SK-N-SH treated with all-trans-retinoic acid at 6 μM for 48 hours (cell line): ENCODE measurements around the gene ANKS3.

Source experiments
- ATAC-seq: fragments of 200-7000 bp; cut with Tn5 transposase; 3 replicates; pipeline ENCODE4 v1.9.1; 2020; ENCODE audit warnings: mild to moderate bottlenecking, moderate library complexity
- BACH2 ChIP-seq: fragments of 250-450 bp; sonication (Bioruptor Pico); IDR thresholded peaks from 2 replicates; pipeline ENCODE4 v1.9.0; 2021; ENCODE audit warnings: mild to moderate bottlenecking, borderline replicate concordance
- CREB5 ChIP-seq: fragments of 250-450 bp; sonication (Bioruptor Pico); IDR thresholded peaks from 2 replicates; pipeline ENCODE4 v1.5.1; 2020; ENCODE audit warnings: low read depth, mild to moderate bottlenecking, moderate library complexity
- CSDC2 ChIP-seq: fragments of 250-450 bp; sonication (Bioruptor Pico); IDR thresholded peaks from 2 replicates; pipeline ENCODE4 v1.5.0; 2020; ENCODE audit warnings: mild to moderate bottlenecking, moderate library complexity
- CSRNP3 ChIP-seq: fragments of 250-450 bp; sonication (Bioruptor Pico); IDR thresholded peaks from 2 replicates; pipeline ENCODE4 v1.5.1; 2021; ENCODE audit warnings: mild to moderate bottlenecking, moderate library complexity
- GLIS3 ChIP-seq: fragments of 250-450 bp; sonication (Bioruptor Pico); IDR thresholded peaks from 2 replicates; pipeline ENCODE4 v1.5.0; 2020; ENCODE audit warnings: mild to moderate bottlenecking, moderate library complexity
- ISL1 ChIP-seq: fragments of 250-450 bp; sonication (Bioruptor Pico); IDR thresholded peaks from 2 replicates; pipeline ENCODE4 v2.1.2; 2022; ENCODE audit warnings: mild to moderate bottlenecking, moderate library complexity
- OSR1 ChIP-seq: fragments of 250-450 bp; sonication (Bioruptor Pico); IDR thresholded peaks from 2 replicates; pipeline ENCODE4 v1.8.0; 2022; ENCODE audit warnings: moderate library complexity, mild to moderate bottlenecking, inconsistent platforms
- PATZ1 ChIP-seq: fragments of 250-450 bp; sonication (Bioruptor Pico); IDR thresholded peaks from 2 replicates; pipeline ENCODE4 v1.8.0; 2020; ENCODE audit warnings: mild to moderate bottlenecking, moderate library complexity, borderline replicate concordance
- PPARA ChIP-seq: fragments of 250-450 bp; sonication (Bioruptor Pico); IDR thresholded peaks from 2 replicates; pipeline ENCODE4 v1.5.0; 2020; ENCODE audit warnings: mild to moderate bottlenecking, borderline replicate concordance
- RARB ChIP-seq: fragments of 250-450 bp; sonication (Bioruptor Pico); IDR thresholded peaks from 2 replicates; pipeline ENCODE4 v1.8.0; 2021; ENCODE audit warnings: mild to moderate bottlenecking, moderate library complexity
- SNAI2 ChIP-seq: fragments of 250-450 bp; sonication (Bioruptor Pico); IDR thresholded peaks from 2 replicates; pipeline ENCODE4 v1.5.0; 2020; ENCODE audit warnings: mild to moderate bottlenecking, moderate library complexity
- TCF4 ChIP-seq: fragments of 250-450 bp; sonication (Bioruptor Pico); IDR thresholded peaks from 2 replicates; pipeline ENCODE4 v1.8.0; 2021; ENCODE audit warnings: mild to moderate bottlenecking, moderate library complexity, borderline replicate concordance
- TOX ChIP-seq: fragments of 250-450 bp; sonication (Bioruptor Pico); IDR thresholded peaks from 2 replicates; pipeline ENCODE4 v1.8.0; 2021; ENCODE audit warnings: mild to moderate bottlenecking, moderate library complexity, borderline replicate concordance
- ZC3H10 ChIP-seq: fragments of 250-450 bp; sonication (Bioruptor Pico); IDR thresholded peaks from 2 replicates; pipeline ENCODE4 v1.5.1; 2021; ENCODE audit warnings: mild to moderate bottlenecking, moderate library complexity
- ZFP3 ChIP-seq: fragments of 250-450 bp; sonication (Bioruptor Pico); IDR thresholded peaks from 2 replicates; pipeline ENCODE4 v1.5.0; 2020; ENCODE audit warnings: mild to moderate bottlenecking, moderate library complexity
- ZFP30 ChIP-seq: fragments of 450-650 bp; formaldehyde crosslinking; IDR thresholded peaks from 2 replicates; pipeline ENCODE4 v1.5.0; 2022; ENCODE audit warnings: mild to moderate bottlenecking, moderate library complexity
- ZNF565 ChIP-seq: fragments of 450-650 bp; formaldehyde crosslinking; conservative IDR thresholded peaks from 2 replicates; pipeline ENCODE4 v1.5.0; 2020; ENCODE audit warnings: low read depth, mild to moderate bottlenecking, moderate library complexity
- ZNF70 ChIP-seq: fragments of 450-650 bp; formaldehyde crosslinking; IDR thresholded peaks from 2 replicates; pipeline ENCODE4 v1.5.0; 2020; ENCODE audit warnings: mild to moderate bottlenecking, moderate library complexity
- ZNF8 ChIP-seq: fragments of 450-650 bp; formaldehyde crosslinking; IDR thresholded peaks from 2 replicates; pipeline ENCODE4 v1.5.0; 2020; ENCODE audit warnings: mild to moderate bottlenecking, moderate library complexity
- TF ChIP-seq, protein P1 (sequence below): fragments of 250-450 bp; sonication (Bioruptor Pico); IDR thresholded peaks from 2 replicates; pipeline ENCODE4 v1.5.0; 2020; ENCODE audit warnings: mild to moderate bottlenecking, moderate library complexity
- TF ChIP-seq, protein P2 (sequence below): fragments of 250-450 bp; sonication (Bioruptor Pico); IDR thresholded peaks from 2 replicates; pipeline ENCODE4 v1.8.0; 2021; ENCODE audit warnings: low read depth, mild to moderate bottlenecking, moderate library complexity, borderline replicate concordance

The ANKS3 gene

DNA sequence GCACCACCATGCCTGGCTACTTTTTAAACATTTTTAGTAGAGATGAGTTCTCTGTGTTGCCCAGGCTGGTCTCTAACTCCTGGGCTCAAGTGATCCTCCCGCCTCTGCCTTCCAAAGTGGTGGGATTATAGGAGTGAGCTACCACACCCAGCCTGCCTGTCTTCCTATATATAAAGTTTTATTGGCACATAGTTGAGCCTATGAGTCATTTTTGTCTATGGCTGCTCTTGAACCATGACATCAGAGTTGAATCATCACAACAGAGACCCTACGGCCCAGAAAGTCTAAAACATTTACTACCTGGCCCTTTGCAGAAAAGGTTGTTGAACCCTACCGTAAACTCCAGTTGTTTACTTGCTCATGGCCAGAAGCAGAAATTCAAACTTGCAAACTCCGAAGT is 46.2 kb upstream of the ANKS3 start:
- no peak for ATAC-seq
- TF ChIP-seq ZNF565 (no peak), OSR1 (CRISPR knock-in tag) (no peak)

DNA sequence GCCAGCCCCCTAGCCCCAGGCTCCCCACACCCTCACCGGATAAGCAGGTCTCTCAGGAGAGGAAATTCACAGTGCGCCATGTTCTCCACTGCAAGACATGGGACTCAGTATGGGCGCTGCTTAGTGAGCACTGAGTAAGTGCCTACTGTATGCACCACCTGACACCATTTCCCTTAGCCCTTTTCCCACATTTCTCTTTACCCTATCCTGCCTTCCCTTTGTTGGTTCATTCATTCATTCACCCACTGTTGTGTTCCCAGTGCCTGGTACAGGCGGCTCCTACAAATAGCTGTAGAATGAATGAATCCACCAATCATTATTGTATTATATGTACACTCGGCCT is 44.0 kb upstream of the ANKS3 start:
- no peak for ATAC-seq
- TF ChIP-seq, protein P1, sequence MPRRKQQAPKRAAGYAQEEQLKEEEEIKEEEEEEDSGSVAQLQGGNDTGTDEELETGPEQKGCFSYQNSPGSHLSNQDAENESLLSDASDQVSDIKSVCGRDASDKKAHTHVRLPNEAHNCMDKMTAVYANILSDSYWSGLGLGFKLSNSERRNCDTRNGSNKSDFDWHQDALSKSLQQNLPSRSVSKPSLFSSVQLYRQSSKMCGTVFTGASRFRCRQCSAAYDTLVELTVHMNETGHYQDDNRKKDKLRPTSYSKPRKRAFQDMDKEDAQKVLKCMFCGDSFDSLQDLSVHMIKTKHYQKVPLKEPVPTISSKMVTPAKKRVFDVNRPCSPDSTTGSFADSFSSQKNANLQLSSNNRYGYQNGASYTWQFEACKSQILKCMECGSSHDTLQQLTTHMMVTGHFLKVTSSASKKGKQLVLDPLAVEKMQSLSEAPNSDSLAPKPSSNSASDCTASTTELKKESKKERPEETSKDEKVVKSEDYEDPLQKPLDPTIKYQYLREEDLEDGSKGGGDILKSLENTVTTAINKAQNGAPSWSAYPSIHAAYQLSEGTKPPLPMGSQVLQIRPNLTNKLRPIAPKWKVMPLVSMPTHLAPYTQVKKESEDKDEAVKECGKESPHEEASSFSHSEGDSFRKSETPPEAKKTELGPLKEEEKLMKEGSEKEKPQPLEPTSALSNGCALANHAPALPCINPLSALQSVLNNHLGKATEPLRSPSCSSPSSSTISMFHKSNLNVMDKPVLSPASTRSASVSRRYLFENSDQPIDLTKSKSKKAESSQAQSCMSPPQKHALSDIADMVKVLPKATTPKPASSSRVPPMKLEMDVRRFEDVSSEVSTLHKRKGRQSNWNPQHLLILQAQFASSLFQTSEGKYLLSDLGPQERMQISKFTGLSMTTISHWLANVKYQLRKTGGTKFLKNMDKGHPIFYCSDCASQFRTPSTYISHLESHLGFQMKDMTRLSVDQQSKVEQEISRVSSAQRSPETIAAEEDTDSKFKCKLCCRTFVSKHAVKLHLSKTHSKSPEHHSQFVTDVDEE (CRISPR knock-in tag): no peak
- TF ChIP-seq ZNF70 (no peak), CSRNP3 (CRISPR knock-in tag) (no peak), TCF4 (CRISPR knock-in tag) (no peak), SNAI2 (CRISPR knock-in tag) (no peak), ZFP3 (CRISPR knock-in tag) (no peak), BACH2 (no peak), CSDC2 (CRISPR knock-in tag) (no peak), ZFP30 (CRISPR knock-in tag) (no peak), ZC3H10 (CRISPR knock-in tag) (no peak), GLIS3 (CRISPR knock-in tag) (no peak), ZNF8 (no peak), OSR1 (CRISPR knock-in tag) (no peak), ZNF565 (no peak), TOX (CRISPR knock-in tag) (no peak), ISL1 (CRISPR knock-in tag) (no peak), RARB (CRISPR knock-in tag) (no peak), PPARA (no peak)
- TF ChIP-seq, protein P2, sequence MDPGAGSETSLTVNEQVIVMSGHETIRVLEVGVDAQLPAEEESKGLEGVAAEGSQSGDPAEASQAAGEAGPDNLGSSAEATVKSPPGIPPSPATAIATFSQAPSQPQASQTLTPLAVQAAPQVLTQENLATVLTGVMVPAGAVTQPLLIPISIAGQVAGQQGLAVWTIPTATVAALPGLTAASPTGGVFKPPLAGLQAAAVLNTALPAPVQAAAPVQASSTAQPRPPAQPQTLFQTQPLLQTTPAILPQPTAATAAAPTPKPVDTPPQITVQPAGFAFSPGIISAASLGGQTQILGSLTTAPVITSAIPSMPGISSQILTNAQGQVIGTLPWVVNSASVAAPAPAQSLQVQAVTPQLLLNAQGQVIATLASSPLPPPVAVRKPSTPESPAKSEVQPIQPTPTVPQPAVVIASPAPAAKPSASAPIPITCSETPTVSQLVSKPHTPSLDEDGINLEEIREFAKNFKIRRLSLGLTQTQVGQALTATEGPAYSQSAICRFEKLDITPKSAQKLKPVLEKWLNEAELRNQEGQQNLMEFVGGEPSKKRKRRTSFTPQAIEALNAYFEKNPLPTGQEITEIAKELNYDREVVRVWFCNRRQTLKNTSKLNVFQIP: no peak

DNA sequence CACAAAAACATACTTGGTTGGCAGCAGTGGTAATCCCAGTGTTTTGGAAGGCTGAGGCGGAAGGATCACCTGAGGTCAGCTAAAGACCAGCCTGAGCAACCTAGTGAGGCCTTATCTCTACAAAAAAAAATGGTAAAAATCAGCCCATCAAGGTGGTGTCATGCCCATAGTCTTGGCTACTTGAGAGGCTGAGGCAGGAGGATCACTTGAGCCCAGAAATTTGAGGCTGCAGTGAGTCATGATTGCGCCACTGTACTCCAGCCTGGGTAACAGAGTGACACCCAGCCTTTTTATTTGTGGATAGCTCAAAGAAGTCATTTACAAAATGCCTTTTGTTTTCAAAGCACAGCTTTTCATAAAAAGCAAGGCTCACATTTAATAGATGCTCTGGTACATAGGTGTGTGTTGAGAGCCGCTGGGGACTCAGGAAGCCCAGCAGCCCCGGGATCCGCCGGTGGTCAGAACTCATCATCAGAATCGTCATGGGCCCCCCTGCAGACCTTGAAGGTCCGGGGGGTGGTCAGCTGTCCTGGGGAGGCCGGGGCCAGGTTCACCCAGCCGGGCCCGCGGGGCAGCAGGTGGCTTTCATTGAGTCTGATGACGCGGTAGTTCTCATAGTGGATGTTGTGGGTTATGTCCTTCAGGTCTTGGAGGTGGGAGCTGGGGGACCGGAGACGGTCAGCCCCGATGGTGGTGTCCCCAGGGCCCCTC is 43.4 kb upstream of the ANKS3 start:
- TF ChIP-seq RARB (CRISPR knock-in tag) (no peak), ZC3H10 (CRISPR knock-in tag) (no peak), PATZ1 (CRISPR knock-in tag) (no peak), SNAI2 (CRISPR knock-in tag) (no peak), PPARA (no peak), TCF4 (CRISPR knock-in tag) (no peak), ZFP30 (CRISPR knock-in tag) (no peak), ZNF565 (no peak), CSDC2 (CRISPR knock-in tag) (no peak), CSRNP3 (CRISPR knock-in tag) (no peak), TOX (CRISPR knock-in tag) (no peak), OSR1 (CRISPR knock-in tag) (no peak), GLIS3 (CRISPR knock-in tag) (no peak), CREB5 (no peak)
- TF ChIP-seq, protein P2: no peak
- no peak for ATAC-seq
